Astrocyte (in vitro differentiated cells and primary cell): ENCODE measurements around the gene TARP.

Source experiments
- DNase-seq: peaks from one replicate; pipeline ENCODE4 v3.0.0-alpha.2; 2010; ENCODE audit warnings: low read depth
- FAIRE-seq: peaks from 2 replicates; lab custom pipeline; 2011; peaks lifted over from hg19 to GRCh38; lab: Jason Lieb, UNC
- H2AFZ ChIP-seq: 2 replicates; pipeline ENCODE4 v1.6.0; 2012; ENCODE audit warnings: low read depth, low read length, inconsistent platforms
- H3K27ac ChIP-seq: 2 replicates; pipeline ENCODE4 v1.5.1; 2011; ENCODE audit warnings: low read depth, low read length, inconsistent platforms
- H3K27me3 ChIP-seq: 2 replicates; pipeline ENCODE4 v1.6.0; 2011; ENCODE audit warnings: low read length, inconsistent platforms; ENCODE audit not compliant: insufficient read depth
- H3K36me3 ChIP-seq: 2 replicates; pipeline ENCODE4 v1.5.1; 2011; ENCODE audit warnings: low read length, inconsistent platforms; ENCODE audit not compliant: insufficient read depth
- H3K4me1 ChIP-seq: 2 replicates; pipeline ENCODE4 v1.5.1; 2011; ENCODE audit warnings: low read length, inconsistent platforms; ENCODE audit not compliant: insufficient read depth
- H3K4me2 ChIP-seq: 2 replicates; pipeline ENCODE4 v1.6.0; 2012; ENCODE audit warnings: low read length, inconsistent platforms
- H3K4me3 ChIP-seq: 2 replicates; pipeline ENCODE4 v1.5.1; 2011; ENCODE audit warnings: low read depth, mild to moderate bottlenecking, low read length, inconsistent platforms; ENCODE audit not compliant: insufficient read depth
- H3K79me2 ChIP-seq: 2 replicates; pipeline ENCODE4 v1.6.0; 2012; ENCODE audit warnings: mild to moderate bottlenecking, low read length, inconsistent platforms; ENCODE audit not compliant: insufficient read depth
- H3K9ac ChIP-seq: 2 replicates; pipeline ENCODE4 v1.6.0; 2012; ENCODE audit warnings: mild to moderate bottlenecking, low read length, inconsistent platforms
- H3K9me3 ChIP-seq: 2 replicates; pipeline ENCODE4 v1.5.1; 2012; ENCODE audit warnings: low read depth, mild to moderate bottlenecking, low read length, inconsistent platforms; ENCODE audit not compliant: insufficient read depth
- H4K20me1 ChIP-seq: 2 replicates; pipeline ENCODE4 v1.6.0; 2012; ENCODE audit warnings: low read length, inconsistent platforms; ENCODE audit not compliant: insufficient read depth
- H3K27ac Mint-ChIP-seq: one replicate; pipeline ENCODE4 v1.8.0; 2021; ENCODE audit warnings: mild to moderate bottlenecking, mixed read lengths; ENCODE audit not compliant: unreplicated experiment
- H3K27me3 Mint-ChIP-seq: one replicate; pipeline ENCODE4 v1.8.0; 2021; ENCODE audit warnings: low read depth, mixed read lengths; ENCODE audit not compliant: unreplicated experiment
- H3K36me3 Mint-ChIP-seq: one replicate; pipeline ENCODE4 v1.8.0; 2021; ENCODE audit warnings: low read depth, mixed read lengths; ENCODE audit not compliant: unreplicated experiment
- H3K4me1 Mint-ChIP-seq: one replicate; pipeline ENCODE4 v1.8.0; 2021; ENCODE audit warnings: low read depth, mixed read lengths; ENCODE audit not compliant: unreplicated experiment
- H3K4me3 Mint-ChIP-seq: one replicate; pipeline ENCODE4 v1.8.0; 2021; ENCODE audit warnings: mild to moderate bottlenecking, moderate library complexity, mixed read lengths; ENCODE audit not compliant: unreplicated experiment
- H3K9me3 Mint-ChIP-seq: one replicate; pipeline ENCODE4 v1.8.0; 2021; ENCODE audit warnings: mild to moderate bottlenecking, mixed read lengths; ENCODE audit not compliant: unreplicated experiment
- EZH2 ChIP-seq: IDR thresholded peaks from 2 replicates; pipeline ENCODE4 v1.6.1; 2012; ENCODE audit warnings: mild to moderate bottlenecking, low read length, inconsistent platforms; ENCODE audit not compliant: insufficient read depth
- TF ChIP-seq, protein P1 (sequence below): IDR thresholded peaks from 2 replicates; pipeline ENCODE4 v1.5.1; 2011; ENCODE audit warnings: low read depth, mild to moderate bottlenecking, inconsistent platforms, low read length, moderate library complexity; ENCODE audit not compliant: insufficient read depth

Gene TARP

DNA sequence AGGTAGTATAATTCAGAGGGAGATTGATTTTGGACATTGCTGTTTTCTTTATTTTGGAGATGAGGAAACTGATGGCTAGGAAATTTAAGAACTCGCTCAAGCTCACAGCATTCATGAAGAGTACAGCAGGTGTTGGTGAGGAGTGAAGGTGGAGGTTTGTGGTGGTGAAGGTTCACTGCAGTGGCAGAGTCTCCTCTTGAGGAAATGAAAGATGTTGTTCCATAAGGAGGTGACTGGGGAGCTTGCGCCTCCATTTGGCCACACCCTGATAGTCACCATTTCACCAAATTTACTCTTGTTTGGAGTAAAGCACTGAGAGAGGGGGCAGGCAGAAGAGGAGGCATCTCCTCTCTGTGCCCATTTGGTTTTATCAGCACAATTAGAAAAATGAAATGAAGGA lies 46.4 kb upstream of the TARP start:
- Mint-ChIP-seq H3K4me3 (no peak overlapping the region), H3K36me3 (no peaks in the 10 kb centered on the region), H3K4me1 (peaks cover 12% of the 10 kb centered on the region), H3K9me3 (no peaks in the 10 kb centered on the region), H3K27ac (no peak overlapping the region), H3K27me3 (peaks cover 5% of the 10 kb centered on the region)
- DNase-seq, result no peak
- TF ChIP-seq, protein P1, sequence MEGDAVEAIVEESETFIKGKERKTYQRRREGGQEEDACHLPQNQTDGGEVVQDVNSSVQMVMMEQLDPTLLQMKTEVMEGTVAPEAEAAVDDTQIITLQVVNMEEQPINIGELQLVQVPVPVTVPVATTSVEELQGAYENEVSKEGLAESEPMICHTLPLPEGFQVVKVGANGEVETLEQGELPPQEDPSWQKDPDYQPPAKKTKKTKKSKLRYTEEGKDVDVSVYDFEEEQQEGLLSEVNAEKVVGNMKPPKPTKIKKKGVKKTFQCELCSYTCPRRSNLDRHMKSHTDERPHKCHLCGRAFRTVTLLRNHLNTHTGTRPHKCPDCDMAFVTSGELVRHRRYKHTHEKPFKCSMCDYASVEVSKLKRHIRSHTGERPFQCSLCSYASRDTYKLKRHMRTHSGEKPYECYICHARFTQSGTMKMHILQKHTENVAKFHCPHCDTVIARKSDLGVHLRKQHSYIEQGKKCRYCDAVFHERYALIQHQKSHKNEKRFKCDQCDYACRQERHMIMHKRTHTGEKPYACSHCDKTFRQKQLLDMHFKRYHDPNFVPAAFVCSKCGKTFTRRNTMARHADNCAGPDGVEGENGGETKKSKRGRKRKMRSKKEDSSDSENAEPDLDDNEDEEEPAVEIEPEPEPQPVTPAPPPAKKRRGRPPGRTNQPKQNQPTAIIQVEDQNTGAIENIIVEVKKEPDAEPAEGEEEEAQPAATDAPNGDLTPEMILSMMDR, result no peak
- TF ChIP-seq EZH2, result no peak
- no peak for FAIRE-seq
- H3K9me3 ChIP-seq, result no peaks in the 10 kb centered on the region
- H3K9ac ChIP-seq, result no peak overlapping the region
- H3K27me3 ChIP-seq, result no peaks in the 10 kb centered on the region
- no peaks in the 10 kb centered on the region for H3K79me2 ChIP-seq
- H3K4me3 ChIP-seq, result no peak overlapping the region
- H4K20me1 ChIP-seq, result no peaks in the 10 kb centered on the region
- no peak overlapping the region for H2AFZ ChIP-seq
- no peak overlapping the region for H3K4me2 ChIP-seq
- no peak overlapping the region for H3K27ac ChIP-seq
- H3K36me3 ChIP-seq, result no peaks in the 10 kb centered on the region
- H3K4me1 ChIP-seq, result peaks cover 12% of the 10 kb centered on the region

DNA sequence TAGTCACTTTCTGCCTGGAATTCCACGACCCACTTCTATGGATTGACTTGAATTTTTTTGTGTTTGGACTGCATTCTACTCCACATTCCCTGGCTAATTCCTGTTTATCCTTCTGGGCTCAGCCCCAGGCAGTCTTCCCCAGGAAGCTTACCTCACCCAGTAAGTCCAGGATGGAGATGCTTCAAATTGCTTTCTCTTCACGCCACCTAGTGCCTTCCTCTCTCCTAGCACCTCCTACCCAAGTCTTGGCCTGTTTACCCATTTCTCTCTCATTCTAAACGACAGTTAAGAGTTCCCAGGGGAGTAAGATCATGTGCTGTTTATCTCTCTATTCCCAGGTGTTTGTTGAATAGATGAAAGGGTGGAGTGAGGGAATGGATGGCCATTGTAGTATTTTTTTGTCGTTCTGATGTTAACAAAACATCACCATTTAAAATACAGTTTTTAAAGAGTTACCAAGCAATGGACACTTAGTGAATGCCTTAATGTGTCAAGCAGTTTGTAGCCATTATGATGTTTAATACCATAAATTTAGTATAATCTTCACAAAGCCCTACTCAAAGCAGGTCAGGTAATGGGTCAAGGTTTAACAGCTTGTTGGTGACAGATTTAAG lies 45.5 kb upstream of the TARP start:
- H2AFZ ChIP-seq, result no peak overlapping the region
- TF ChIP-seq, protein P1, result peak; percentile 67
- TF ChIP-seq EZH2, result no peak
- no peaks in the 10 kb centered on the region for H3K27me3 ChIP-seq
- FAIRE-seq (peak; percentile 90), DNase-seq (peak; percentile 77)
- Mint-ChIP-seq H3K27me3 (peaks cover 5% of the 10 kb centered on the region), H3K27ac (peak overlapping the region; percentile 66), H3K9me3 (no peaks in the 10 kb centered on the region), H3K4me3 (no peak overlapping the region), H3K4me1 (peaks cover 12% of the 10 kb centered on the region), H3K36me3 (no peaks in the 10 kb centered on the region)
- no peaks in the 10 kb centered on the region for H4K20me1 ChIP-seq
- H3K4me3 ChIP-seq, result no peak overlapping the region
- no peak overlapping the region for H3K27ac ChIP-seq
- no peaks in the 10 kb centered on the region for H3K79me2 ChIP-seq
- no peaks in the 10 kb centered on the region for H3K9me3 ChIP-seq
- H3K4me1 ChIP-seq, result peaks cover 12% of the 10 kb centered on the region
- H3K4me2 ChIP-seq, result peak overlapping the region; percentile 35
- H3K9ac ChIP-seq, result no peak overlapping the region
- no peaks in the 10 kb centered on the region for H3K36me3 ChIP-seq

DNA sequence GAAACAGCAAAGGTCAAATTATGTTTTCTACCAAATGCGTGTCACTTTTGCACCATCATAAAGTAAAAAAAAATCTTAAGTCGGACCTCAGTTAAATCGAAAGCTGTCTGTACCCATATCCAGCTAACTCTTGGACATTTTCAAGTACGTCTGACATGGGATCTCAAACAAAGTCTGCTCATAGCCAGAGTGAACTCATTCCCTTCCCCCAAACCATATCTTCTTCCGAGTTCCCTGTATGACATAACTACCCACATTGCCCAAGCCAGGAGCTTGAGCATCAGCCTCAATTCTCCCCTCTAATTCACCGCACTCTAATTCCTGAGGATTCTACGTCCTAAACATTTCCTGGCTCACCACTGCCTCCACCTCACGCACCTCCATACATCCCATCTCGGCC lies 44.8 kb upstream of the TARP start:
- H3K4me3 Mint-ChIP-seq, result no peak overlapping the region
- H3K27me3 Mint-ChIP-seq, result peaks cover 2% of the 10 kb centered on the region
- no peaks in the 10 kb centered on the region for H3K36me3 ChIP-seq
- H3K9ac ChIP-seq, result no peak overlapping the region
- no peaks in the 10 kb centered on the region for H3K27me3 ChIP-seq
- H4K20me1 ChIP-seq, result no peaks in the 10 kb centered on the region
- no peaks in the 10 kb centered on the region for H3K79me2 ChIP-seq
- no peaks in the 10 kb centered on the region for H3K36me3 Mint-ChIP-seq
- H3K4me3 ChIP-seq, result no peak overlapping the region
- no peak overlapping the region for H2AFZ ChIP-seq
- no peaks in the 10 kb centered on the region for H3K9me3 Mint-ChIP-seq
- no peak overlapping the region for H3K27ac ChIP-seq
- DNase-seq (no peak), FAIRE-seq (no peak)
- peak overlapping the region; percentile 35 for H3K4me2 ChIP-seq
- H3K4me1 ChIP-seq, result peaks cover 12% of the 10 kb centered on the region
- peaks cover 12% of the 10 kb centered on the region for H3K4me1 Mint-ChIP-seq
- no peak for TF ChIP-seq EZH2
- TF ChIP-seq, protein P1, result no peak
- no peak overlapping the region for H3K27ac Mint-ChIP-seq
- H3K9me3 ChIP-seq, result no peaks in the 10 kb centered on the region
